ENCODE data around the gene GOLGA6L6. TPM values are rescaled to one million over a fixed set of nuclear protein-coding genes. Genes with fewer than 3 reads are reported as not detected.
"Not testable (repeated sequence)": the region's sequence is repeated elsewhere in the genome, so short reads cannot be mapped to it uniquely, and the experiment has no call there.

Gene GOLGA6L6
- total RNA-seq, 2 donors from 2014 or later = not detected

DNA sequence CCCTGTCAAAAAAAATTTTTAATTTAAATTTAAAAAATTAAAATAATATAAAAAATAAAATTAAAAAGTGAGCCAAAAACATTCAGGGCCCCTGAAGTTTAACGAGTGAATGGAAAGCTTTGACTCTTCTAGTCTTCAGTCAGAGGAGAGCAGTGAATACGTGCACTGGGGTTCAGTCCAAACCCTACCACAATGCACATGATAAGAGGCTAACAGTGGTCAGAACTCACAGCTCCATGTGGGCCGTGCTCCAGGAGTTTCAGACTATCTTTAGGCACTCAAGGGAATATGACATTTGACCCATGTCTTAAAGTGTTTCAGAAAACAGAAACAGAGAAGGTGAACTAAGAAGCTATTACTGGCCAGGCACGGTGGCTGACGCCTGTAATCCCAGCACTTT is 48.6 kb downstream of the GOLGA6L6 start:
- ATAC-seq (replicated peaks in 1 of 2); H3K27ac Mint-ChIP-seq: not testable (repeated sequence)

DNA sequence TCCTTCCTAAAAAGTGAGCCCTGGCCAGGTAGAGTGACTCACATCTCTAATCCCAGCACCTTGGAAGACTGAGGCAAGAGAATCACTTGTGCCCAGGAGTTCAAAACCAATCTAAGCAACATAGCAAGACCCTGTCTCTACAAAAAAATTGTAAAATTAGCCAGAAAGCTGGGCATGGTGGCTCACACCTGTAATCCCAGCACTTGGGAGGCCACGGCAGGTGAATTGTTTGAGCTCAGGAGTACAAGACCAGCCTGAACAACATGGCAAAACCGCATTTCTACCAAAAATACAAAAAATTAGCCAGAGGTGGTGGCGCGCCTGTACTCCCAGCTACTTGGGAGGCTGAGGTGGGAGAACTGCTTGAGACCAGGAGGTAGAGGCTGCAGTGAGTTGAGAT is 49.0 kb downstream of the GOLGA6L6 start:
- H3K9me3 Mint-ChIP-seq; ATAC-seq (replicated peaks in 1 of 2); H3K27ac Mint-ChIP-seq; H3K27me3 Mint-ChIP-seq (ENCODE audit: low read depth); H3K36me3 Mint-ChIP-seq (ENCODE audit: insufficient read depth in 2 of 2); H3K4me3 Mint-ChIP-seq; DNase-seq; H3K4me1 Mint-ChIP-seq (ENCODE audit: low read depth): not testable (repeated sequence)

More for the DNA sequence above, 48.6 kb downstream of the GOLGA6L6 start:
- H3K27me3 Mint-ChIP-seq (ENCODE audit: low read depth); H3K4me3 Mint-ChIP-seq; H3K36me3 Mint-ChIP-seq (ENCODE audit: insufficient read depth in 2 of 2); H3K4me1 Mint-ChIP-seq (ENCODE audit: low read depth); H3K9me3 Mint-ChIP-seq; DNase-seq: not testable (repeated sequence)

DNA sequence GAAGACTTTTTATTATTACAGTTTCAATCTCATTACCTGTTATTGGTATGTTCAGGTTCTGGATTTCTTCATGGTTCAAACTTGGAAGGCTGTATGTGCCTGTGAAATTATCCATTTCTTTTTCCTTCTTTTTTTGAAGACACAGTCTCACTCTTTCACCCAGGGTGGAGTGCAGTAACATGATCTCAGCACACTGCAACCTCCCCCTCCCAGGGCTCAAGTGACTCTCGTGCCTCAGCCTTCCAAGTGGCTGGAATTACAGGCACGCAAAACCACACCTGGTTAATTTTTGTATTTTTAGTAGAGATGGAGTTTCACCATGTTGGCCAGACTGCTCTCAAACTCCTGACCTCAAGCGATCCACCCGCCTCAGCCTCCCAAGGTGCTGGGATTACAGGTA is 52.3 kb downstream of the GOLGA6L6 start:
- H3K4me1 Mint-ChIP-seq (ENCODE audit: low read depth); ATAC-seq (replicated peaks in 1 of 2); H3K4me3 Mint-ChIP-seq; H3K36me3 Mint-ChIP-seq (ENCODE audit: insufficient read depth in 2 of 2); DNase-seq; H3K9me3 Mint-ChIP-seq; H3K27ac Mint-ChIP-seq; H3K27me3 Mint-ChIP-seq (ENCODE audit: low read depth): not testable (repeated sequence)

All from activated T-cell treated with anti-CD3 and anti-CD28 coated beads, Interleukin-2, amount 50 U/mL, for 72 hours (primary cell).